SK-N-SH treated with all-trans-retinoic acid at 6 μM for 48 hours (cell line): Measurements from ENCODE around the gene SLC12A8.

Source experiments
- PATZ1 ChIP-seq: fragments of 250-450 bp; sonication (Bioruptor Pico); IDR thresholded peaks from 2 replicates; pipeline ENCODE4 v1.8.0; 2020; ENCODE audit warnings: mild to moderate bottlenecking, moderate library complexity, borderline replicate concordance
- TSHZ2 ChIP-seq: fragments of 250-450 bp; sonication (Bioruptor Pico); IDR thresholded peaks from 2 replicates; pipeline ENCODE4 v1.5.0; 2020; ENCODE audit warnings: mild to moderate bottlenecking, moderate library complexity
- ZFP30 ChIP-seq: fragments of 450-650 bp; formaldehyde crosslinking; IDR thresholded peaks from 2 replicates; pipeline ENCODE4 v1.5.0; 2022; ENCODE audit warnings: mild to moderate bottlenecking, moderate library complexity
- ZNF70 ChIP-seq: fragments of 450-650 bp; formaldehyde crosslinking; IDR thresholded peaks from 2 replicates; pipeline ENCODE4 v1.5.0; 2020; ENCODE audit warnings: mild to moderate bottlenecking, moderate library complexity
- ZNF8 ChIP-seq: fragments of 450-650 bp; formaldehyde crosslinking; IDR thresholded peaks from 2 replicates; pipeline ENCODE4 v1.5.0; 2020; ENCODE audit warnings: mild to moderate bottlenecking, moderate library complexity

GRCh38 chr3:125045194-125045593 lies 167.4 kb downstream of the SLC12A8 start:
- TF ChIP-seq PATZ1 (no peak), ZFP30 (CRISPR knock-in tag) (no peak), TSHZ2 (CRISPR knock-in tag) (no peak), ZNF8 (CRISPR knock-in tag) (no peak), ZNF70 (no peak)
